Body of pancreas (tissue), 4 donors: Measurements from ENCODE around the gene CD151. TPM values are rescaled to one million over a fixed set of nuclear protein-coding genes. Genes with fewer than 3 reads are reported as not detected.

ENCODE experiments used
- ATAC-seq: fragments of 150-250 bp; one replicate; pipeline ENCODE4 v1.9.1; 2016
- DNase-seq, 4 donors: peaks; one replicate each; pipeline ENCODE4 v3.0.0-alpha.2; 2019
- H3K27ac ChIP-seq, 4 donors: fragments of 200-600 bp; sonication (generic); 1 replicate in 3 of 4; 2 replicates in 1 of 4; pipeline versions ENCODE4 v1.5.1 to v1.6.1; 2016 to 2019; ENCODE audit warnings: mild to moderate bottlenecking in 1 of 4, mixed read lengths in 1 of 4, moderate library complexity in 1 of 4
- H3K27me3 ChIP-seq, 2 donors: fragments of 200-600 bp; sonication (generic); one replicate each; pipeline ENCODE4 v1.6.0; 2016; ENCODE audit warnings: mild to moderate bottlenecking in 1 of 2
- H3K36me3 ChIP-seq, 2 donors: fragments of 200-600 bp; sonication (generic); replicated peaks in 1 of 2; 2 replicates each; pipeline ENCODE4 v1.5.1; 2016; ENCODE audit warnings: low read depth in 2 of 2; ENCODE audit not compliant: insufficient read depth in 1 of 2
- H3K4me1 ChIP-seq: fragments of 200-600 bp; sonication (generic); one replicate; pipeline ENCODE4 v1.6.0; 2016
- H3K4me3 ChIP-seq, 2 donors: fragments of 200-600 bp; sonication (generic); 1 replicate in 1 of 2; 2 replicates in 1 of 2; pipeline ENCODE4 v1.5.1; 2016 to 2019
- H3K9me3 ChIP-seq, 3 donors: fragments of 200-600 bp; sonication (generic); 1 replicate in 2 of 3; 2 replicates in 1 of 3; pipeline ENCODE4 v1.5.1; 2016
- POLR2A ChIP-seq, 3 donors: fragments of 450-650 bp; IDR thresholded peaks; one replicate each; pipeline ENCODE4 v1.6.1; 2016; ENCODE audit warnings: antibody characterized with exemption in 3 of 3, mild to moderate bottlenecking in 2 of 3
- WGBS, 2 donors: methylation state at CpG; one replicate each; pipeline ENCODE4 v1.1.5; 2017; 5-methylcytosine and 5-hydroxymethylcytosine counted together
- intact Hi-C: fragments of 100-400 bp; cut with DNase I; formaldehyde crosslinking; loops from one replicate; pipeline ENCODE4 v1.15.1; 2023
- total RNA-seq, 2 donors: library from RNA; depleted of rRNA; stranded (reverse); fragments of >200 nt; gene quantifications; one replicate each; pipeline ENCODE4 v1.1.0, GENCODE V29; 2016
- TF ChIP-seq, protein P1 (sequence below), 7 experiments: fragments of 450-650 bp in 4 of 7; fragments of 200-600 bp in 3 of 7; sonication (generic) in 3 of 7; IDR thresholded peaks; one replicate each; pipeline ENCODE4 v1.5.1; 2016 to 2019; ENCODE audit warnings: antibody characterized with exemption in 7 of 7

The CD151 gene
- total RNA-seq, 2 donors from 2014 or later = 152 to 282 TPM

DNA sequence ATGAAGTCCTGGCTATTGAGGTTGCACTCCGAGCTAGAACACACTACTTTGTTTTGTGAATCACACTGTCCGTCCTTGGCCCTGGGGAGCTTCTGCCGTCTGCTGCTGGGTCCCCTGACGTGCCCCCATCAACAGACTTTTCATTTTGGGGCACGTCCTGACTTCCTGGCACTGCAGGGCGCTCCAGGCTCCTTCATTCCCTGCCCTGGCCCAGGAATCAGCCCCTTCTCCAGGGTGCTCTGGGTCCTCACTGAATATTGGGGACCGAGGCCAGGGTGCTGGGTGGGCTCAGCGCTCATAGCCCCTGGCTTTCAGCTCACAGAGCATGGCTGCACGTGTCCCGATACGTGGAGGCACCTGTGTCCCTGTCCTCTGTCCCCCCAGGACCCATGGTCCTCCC lies 32.1 kb downstream of the CD151 start:
- no peak for TF ChIP-seq POLR2A (IDR thresholded peaks at IDR 0.05)
- TF ChIP-seq, protein P1, sequence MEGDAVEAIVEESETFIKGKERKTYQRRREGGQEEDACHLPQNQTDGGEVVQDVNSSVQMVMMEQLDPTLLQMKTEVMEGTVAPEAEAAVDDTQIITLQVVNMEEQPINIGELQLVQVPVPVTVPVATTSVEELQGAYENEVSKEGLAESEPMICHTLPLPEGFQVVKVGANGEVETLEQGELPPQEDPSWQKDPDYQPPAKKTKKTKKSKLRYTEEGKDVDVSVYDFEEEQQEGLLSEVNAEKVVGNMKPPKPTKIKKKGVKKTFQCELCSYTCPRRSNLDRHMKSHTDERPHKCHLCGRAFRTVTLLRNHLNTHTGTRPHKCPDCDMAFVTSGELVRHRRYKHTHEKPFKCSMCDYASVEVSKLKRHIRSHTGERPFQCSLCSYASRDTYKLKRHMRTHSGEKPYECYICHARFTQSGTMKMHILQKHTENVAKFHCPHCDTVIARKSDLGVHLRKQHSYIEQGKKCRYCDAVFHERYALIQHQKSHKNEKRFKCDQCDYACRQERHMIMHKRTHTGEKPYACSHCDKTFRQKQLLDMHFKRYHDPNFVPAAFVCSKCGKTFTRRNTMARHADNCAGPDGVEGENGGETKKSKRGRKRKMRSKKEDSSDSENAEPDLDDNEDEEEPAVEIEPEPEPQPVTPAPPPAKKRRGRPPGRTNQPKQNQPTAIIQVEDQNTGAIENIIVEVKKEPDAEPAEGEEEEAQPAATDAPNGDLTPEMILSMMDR (IDR thresholded peaks at IDR 0.05) = no peak
- no peak for ATAC-seq
- DNase-seq = no peak
- H3K9me3 ChIP-seq = no peaks in the 10 kb centered on the region
- H3K4me3 ChIP-seq = no peak overlapping the region
- H3K27ac ChIP-seq = no peak overlapping the region
- no peaks in the 10 kb centered on the region for H3K27me3 ChIP-seq
- H3K36me3 ChIP-seq = no peaks in the 10 kb centered on the region
- 88 to 89% methylated on average over 9 to 11 of the region's 11 CpGs for WGBS, 2 donors
- intact Hi-C loops = loop anchor here (10.0 kb wide), 1 partner anchor 590 kb away; no protein-coding TSS in a partner anchor
- H3K4me1 ChIP-seq = peaks cover 18% of the 10 kb centered on the region

DNA sequence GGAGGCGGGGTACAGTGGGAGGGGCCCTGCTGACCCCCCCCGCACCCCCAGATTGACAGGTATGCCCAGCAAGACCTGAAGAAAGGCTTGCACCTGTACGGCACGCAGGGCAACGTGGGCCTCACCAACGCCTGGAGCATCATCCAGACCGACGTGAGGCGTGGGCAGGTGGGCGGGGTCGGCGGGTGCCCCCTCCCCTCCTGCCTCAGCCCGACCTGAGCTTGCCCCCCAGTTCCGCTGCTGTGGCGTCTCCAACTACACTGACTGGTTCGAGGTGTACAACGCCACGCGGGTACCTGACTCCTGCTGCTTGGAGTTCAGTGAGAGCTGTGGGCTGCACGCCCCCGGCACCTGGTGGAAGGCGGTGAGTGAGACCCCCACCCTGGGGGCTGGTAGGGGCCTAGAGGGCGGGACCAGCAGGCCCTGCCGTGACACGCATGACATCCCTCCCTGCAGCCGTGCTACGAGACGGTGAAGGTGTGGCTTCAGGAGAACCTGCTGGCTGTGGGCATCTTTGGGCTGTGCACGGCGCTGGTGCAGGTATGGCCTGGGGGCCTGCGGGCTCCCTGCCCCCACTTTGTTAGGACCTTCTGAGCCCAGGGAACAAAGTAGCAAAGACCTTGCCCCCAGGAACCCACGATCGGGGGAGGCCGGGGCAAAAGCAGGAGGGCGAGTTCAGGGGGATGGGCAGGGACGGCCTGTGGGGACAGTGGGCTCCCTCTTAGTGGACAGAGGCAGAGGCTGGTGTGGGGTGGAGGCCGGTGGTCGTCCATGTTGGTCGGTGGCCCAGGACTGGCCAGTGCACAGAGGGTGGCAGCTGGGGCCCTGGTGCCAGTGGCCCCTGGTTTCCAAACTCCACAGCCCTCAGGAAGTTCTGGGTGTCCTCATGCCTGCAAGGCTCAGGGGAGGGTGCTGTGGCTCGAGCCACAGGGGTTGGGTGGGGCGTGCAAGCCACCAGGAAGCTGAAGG lies 33.0 kb downstream of the CD151 start:
- 87 to 91% methylated on average over 19 to 38 of the region's 41 CpGs for WGBS, 2 donors
- DNase-seq = no peak
- Histone ChIP-seq H3K27me3 (no peaks in the 10 kb centered on the region), H3K4me3 (no peak overlapping the region), H3K9me3 (no peaks in the 10 kb centered on the region), H3K36me3 (no peaks in the 10 kb centered on the region), H3K4me1 (peaks cover 12% of the 10 kb centered on the region), H3K27ac (no peak overlapping the region)
- no peak for TF ChIP-seq POLR2A (IDR thresholded peaks at IDR 0.05)
- TF ChIP-seq, protein P1 (IDR thresholded peaks at IDR 0.05) = no peak
- intact Hi-C loops = loop anchor here (10.0 kb wide), 1 partner anchor 589 kb away; no protein-coding TSS in a partner anchor
- no peak for ATAC-seq

DNA sequence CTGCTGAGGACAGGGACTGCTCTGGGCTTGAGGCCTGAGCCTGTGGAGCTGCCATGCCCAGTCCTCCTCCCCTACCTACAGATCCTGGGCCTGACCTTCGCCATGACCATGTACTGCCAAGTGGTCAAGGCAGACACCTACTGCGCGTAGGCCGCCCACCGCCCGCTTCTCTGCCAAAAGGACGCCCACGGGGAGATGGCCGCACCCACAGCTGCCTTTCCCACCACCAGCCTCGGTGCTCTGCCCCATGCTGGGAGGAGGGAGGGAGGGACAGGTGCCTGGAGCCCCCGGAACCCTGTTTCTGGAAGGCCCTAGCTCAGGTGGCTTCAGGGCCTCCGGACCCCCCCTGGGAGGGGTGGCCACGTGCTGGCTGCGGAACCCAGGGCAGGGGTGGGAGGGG lies 33.7 kb downstream of the CD151 start:
- H3K4me1 ChIP-seq = peaks cover 12% of the 10 kb centered on the region
- no peak overlapping the region for H3K27ac ChIP-seq
- DNase-seq (no peak), ATAC-seq (no peak)
- no peaks in the 10 kb centered on the region for H3K27me3 ChIP-seq
- H3K36me3 ChIP-seq = no peaks in the 10 kb centered on the region
- H3K4me3 ChIP-seq = no peak overlapping the region
- WGBS, 2 donors = 83 to 86% methylated on average over 9 to 14 of the region's 14 CpGs
- no peak for TF ChIP-seq POLR2A (IDR thresholded peaks at IDR 0.05)
- TF ChIP-seq, protein P1 (IDR thresholded peaks at IDR 0.05) = no peak
- intact Hi-C loops = loop anchor here (10.0 kb wide), 1 partner anchor 588 kb away; no protein-coding TSS in a partner anchor
- no peaks in the 10 kb centered on the region for H3K9me3 ChIP-seq

DNA sequence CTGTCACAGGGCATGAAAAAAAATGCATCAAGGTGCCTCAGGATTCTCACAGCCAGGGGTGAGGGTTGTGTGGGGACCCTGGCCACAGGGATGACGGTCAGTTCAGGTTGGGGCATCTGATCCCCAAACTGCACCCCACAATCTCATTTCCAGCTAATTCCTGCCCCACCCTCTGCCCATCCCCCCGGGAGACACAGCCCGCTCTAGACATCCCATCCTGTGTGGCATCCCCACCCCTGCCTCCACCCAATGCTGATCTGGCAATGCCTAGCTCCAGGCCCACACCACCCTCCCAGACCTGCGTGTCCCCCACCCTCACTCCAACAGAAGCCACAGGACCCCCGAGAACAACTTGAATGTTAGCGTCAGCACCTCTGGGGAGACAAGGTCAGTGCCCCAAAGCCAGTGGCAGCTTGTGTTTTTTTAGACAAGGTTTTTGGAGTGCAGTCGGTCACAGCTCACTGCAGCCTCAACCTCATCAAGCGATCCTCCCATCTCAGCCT lies 35.2 kb downstream of the CD151 start:
- no peak for TF ChIP-seq POLR2A (IDR thresholded peaks at IDR 0.05)
- TF ChIP-seq, protein P1 (IDR thresholded peaks at IDR 0.05) = no peak
- Histone ChIP-seq H3K4me3 (no peak overlapping the region), H3K36me3 (no peaks in the 10 kb centered on the region), H3K4me1 (peaks cover 12% of the 10 kb centered on the region), H3K9me3 (no peaks in the 10 kb centered on the region), H3K27me3 (no peaks in the 10 kb centered on the region), H3K27ac (no peak overlapping the region)
- DNase-seq = no peak
- 79 to 82% methylated on average over 8 of the region's 8 CpGs for whole genome bisulfite sequencing, 2 donors
- intact Hi-C loops = loop anchor here (10.0 kb wide), 1 partner anchor 587 kb away; no protein-coding TSS in a partner anchor
- ATAC-seq = no peak
